Tibial nerve (tissue), 4 donors: ENCODE measurements around the gene OR4K15. TPM values are rescaled to one million over a fixed set of nuclear protein-coding genes. Genes with fewer than 3 reads are reported as not detected.

Experiments
- total RNA-seq, 4 donors: library from RNA; depleted of rRNA; stranded (reverse); fragments of >200 nt; gene quantifications; one replicate each; pipeline ENCODE4 v1.1.0, GENCODE V29; 2016

The OR4K15 gene
- total RNA-seq, 4 donors from 2014 or later = not detected

Other genes with a start within 250 kb of the OR4K15 start
- gene OR4Q3, start 232.0 kb upstream of the OR4K15 start, total RNA-seq = not detected
- not detected for gene OR4M1, start 202.1 kb upstream of the OR4K15 start, total RNA-seq
- gene OR4N2, start 171.8 kb upstream of the OR4K15 start, total RNA-seq = not detected
- under 1 TPM in 1 of 4 donors, not detected in 3; 0.63 TPM for gene OR4K2, start 100.4 kb upstream of the OR4K15 start, total RNA-seq
- not detected for gene OR4K5, start 55.0 kb upstream of the OR4K15 start, total RNA-seq
- gene OR4K1, start 44.7 kb upstream of the OR4K15 start, total RNA-seq = not detected
- not detected for gene OR4Q2, start 26.6 kb downstream of the OR4K15 start, total RNA-seq
- gene OR4K14, start 43.7 kb downstream of the OR4K15 start, total RNA-seq = not detected
- gene OR4K13, start 60.4 kb downstream of the OR4K15 start, total RNA-seq = not detected
- not detected for gene OR4L1, start 84.5 kb downstream of the OR4K15 start, total RNA-seq
- gene OR4K17, start 135.1 kb downstream of the OR4K15 start, total RNA-seq = not detected
- not detected for gene OR4N5, start 163.2 kb downstream of the OR4K15 start, total RNA-seq
- not detected for gene OR11G2, start 215.3 kb downstream of the OR4K15 start, total RNA-seq
- not detected for gene OR11H6, start 248.1 kb downstream of the OR4K15 start, total RNA-seq